Osteocyte (in vitro differentiated cells): ENCODE results near the gene TTLL11. TPM values are rescaled to one million over a fixed set of nuclear protein-coding genes. Genes with fewer than 3 reads are reported as not detected.

ENCODE experiments used
- DNase-seq: peaks from one replicate; pipeline ENCODE4 v3.0.0; 2021; ENCODE audit warnings: mixed read lengths; ENCODE audit not compliant: unreplicated experiment; ENCODE audit errors: extremely low spot score
- H3K27ac Mint-ChIP-seq: one replicate; pipeline ENCODE4 v1.8.0; 2021; ENCODE audit warnings: mild to moderate bottlenecking, mixed read lengths; ENCODE audit not compliant: unreplicated experiment
- H3K27me3 Mint-ChIP-seq: one replicate; pipeline ENCODE4 v1.8.0; 2021; ENCODE audit warnings: mixed read lengths; ENCODE audit not compliant: unreplicated experiment
- H3K36me3 Mint-ChIP-seq: one replicate; pipeline ENCODE4 v1.8.0; 2021; ENCODE audit warnings: mixed read lengths; ENCODE audit not compliant: unreplicated experiment
- H3K4me1 Mint-ChIP-seq: one replicate; pipeline ENCODE4 v1.8.0; 2021; ENCODE audit warnings: mixed read lengths; ENCODE audit not compliant: unreplicated experiment
- H3K4me3 Mint-ChIP-seq: one replicate; pipeline ENCODE4 v1.8.0; 2021; ENCODE audit warnings: mild to moderate bottlenecking, moderate library complexity, mixed read lengths; ENCODE audit not compliant: unreplicated experiment
- H3K9me3 Mint-ChIP-seq: one replicate; pipeline ENCODE4 v1.8.0; 2021; ENCODE audit warnings: mixed read lengths; ENCODE audit not compliant: unreplicated experiment
- CTCF ChIP-seq: fragments of 200-600 bp; sonication (generic); IDR thresholded peaks from 2 replicates; pipeline ENCODE4 v1.5.0; 2021; ENCODE audit warnings: antibody characterized with exemption, mild to moderate bottlenecking, moderate library complexity
- total RNA-seq: library from RNA; stranded (reverse); gene quantifications from 2 replicates; pipeline ENCODE4 v1.2.1, GENCODE V29; 2021

TTLL11 gene
- total RNA-seq, 1 donor from 2014 or later: 6.0 TPM

DNA sequence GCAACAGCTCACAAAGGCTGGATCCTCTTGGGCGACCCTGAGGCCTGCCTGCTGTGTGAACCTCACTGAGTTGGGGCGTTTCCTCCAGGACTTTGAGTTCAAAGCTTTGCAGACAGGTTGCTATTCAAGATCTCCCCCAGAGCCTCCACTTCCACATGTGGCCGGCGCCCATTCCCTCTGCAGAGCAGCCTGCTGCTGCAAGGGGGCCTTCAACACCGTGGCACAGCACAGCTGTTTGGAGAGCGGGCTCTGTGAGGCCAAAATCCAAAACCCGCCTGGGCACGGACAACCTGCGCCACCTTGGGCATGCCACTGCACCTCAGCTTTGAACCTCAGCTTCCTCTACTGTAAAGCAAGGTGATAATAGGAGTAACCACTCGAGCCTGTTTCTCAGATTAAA is 281.4 kb downstream of the TTLL11 start:
- no peak for TF ChIP-seq CTCF
- Mint-ChIP-seq H3K27me3 (peaks cover 1% of the 10 kb centered on the region), H3K9me3 (no peaks in the 10 kb centered on the region), H3K27ac (no peak overlapping the region), H3K4me1 (no peaks in the 10 kb centered on the region), H3K4me3 (no peak overlapping the region), H3K36me3 (no peaks in the 10 kb centered on the region)
- no peak for DNase-seq

DNA sequence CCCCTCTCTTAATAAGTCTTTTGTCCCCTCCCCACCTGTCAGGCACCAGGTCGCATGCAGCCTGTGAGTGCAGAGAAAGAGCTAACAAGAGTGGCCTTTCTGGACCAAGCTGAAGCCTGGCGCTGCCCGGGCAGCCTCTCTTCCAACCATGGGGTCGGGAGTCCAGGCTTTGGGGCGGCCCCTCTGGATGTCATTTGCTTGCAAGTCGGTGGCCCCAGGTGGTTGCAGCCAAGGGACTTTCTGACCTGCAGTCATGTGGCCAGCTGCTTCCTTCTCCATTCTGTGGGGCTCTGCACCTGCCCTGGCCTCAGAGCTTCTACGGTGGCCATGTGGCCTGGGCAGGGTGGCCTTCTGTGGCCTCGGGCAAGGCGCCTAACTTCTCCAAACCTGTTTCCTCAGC is 282.0 kb downstream of the TTLL11 start:
- TF ChIP-seq CTCF: no peak
- no peak for DNase-seq
- Mint-ChIP-seq H3K27me3 (no peaks in the 10 kb centered on the region), H3K27ac (no peak overlapping the region), H3K9me3 (no peaks in the 10 kb centered on the region), H3K4me1 (no peaks in the 10 kb centered on the region), H3K36me3 (no peaks in the 10 kb centered on the region), H3K4me3 (no peak overlapping the region)

- no peaks in the 10 kb centered on the region for H3K4me1 Mint-ChIP-seq
- no peak for TF ChIP-seq CTCF
- DNase-seq: no peak
Observed at GRCh38 chr9:121810489-121810888, 282.6 kb downstream of the TTLL11 start.

DNA sequence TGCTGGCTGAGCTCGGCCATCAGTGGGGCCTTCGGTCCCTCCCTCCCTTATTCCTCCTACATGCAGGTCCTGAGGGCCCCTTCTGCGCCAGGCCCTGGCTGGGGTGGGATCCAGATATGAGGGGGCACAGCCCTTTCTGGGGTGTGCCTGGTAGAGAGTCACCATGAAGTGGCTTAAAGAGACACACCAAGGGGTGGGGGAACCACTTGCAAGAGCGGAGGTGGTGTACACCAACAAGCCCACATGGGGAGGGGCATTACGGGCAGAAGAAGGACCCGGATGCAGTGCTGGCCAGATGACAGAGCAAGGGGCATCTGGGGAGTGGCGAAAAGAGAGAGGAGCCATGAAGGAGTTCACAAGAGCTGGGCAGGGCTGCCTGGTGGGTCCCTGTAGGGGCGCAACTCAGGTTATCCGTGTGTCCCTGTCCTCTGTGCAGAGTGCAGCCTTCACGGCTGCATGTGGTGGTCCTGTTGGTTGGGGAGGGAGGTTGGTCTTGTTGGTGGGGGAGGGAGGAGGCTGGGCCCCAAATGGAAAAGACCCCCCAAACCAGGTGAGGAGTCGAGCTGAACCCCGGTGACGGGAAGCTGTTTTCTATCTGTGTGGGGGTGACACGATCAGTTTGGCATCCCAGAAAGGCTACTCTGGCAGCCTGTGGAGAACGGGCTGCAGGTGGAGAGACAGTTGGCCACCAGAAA is 283.6 kb downstream of the TTLL11 start:
- no peak overlapping the region for H3K4me3 Mint-ChIP-seq
- H3K9me3 Mint-ChIP-seq: peaks cover 6% of the 10 kb centered on the region
- H3K27ac Mint-ChIP-seq: no peak overlapping the region
- no peaks in the 10 kb centered on the region for H3K36me3 Mint-ChIP-seq
- no peak for DNase-seq
- H3K27me3 Mint-ChIP-seq: no peaks in the 10 kb centered on the region
- H3K4me1 Mint-ChIP-seq: no peaks in the 10 kb centered on the region
- TF ChIP-seq CTCF: no peak

More at GRCh38 chr9:121810489-121810888, 282.6 kb downstream of the TTLL11 start:
- no peaks in the 10 kb centered on the region for H3K36me3 Mint-ChIP-seq
- no peaks in the 10 kb centered on the region for H3K27me3 Mint-ChIP-seq
- H3K27ac Mint-ChIP-seq: no peak overlapping the region
- H3K4me3 Mint-ChIP-seq: no peak overlapping the region
- H3K9me3 Mint-ChIP-seq: no peaks in the 10 kb centered on the region

GRCh38 chr9:121808781-121809180 is 284.3 kb downstream of the TTLL11 start:
- Mint-ChIP-seq H3K27ac (no peak overlapping the region), H3K9me3 (peaks cover 11% of the 10 kb centered on the region), H3K36me3 (no peaks in the 10 kb centered on the region), H3K4me1 (no peaks in the 10 kb centered on the region), H3K4me3 (no peak overlapping the region), H3K27me3 (no peaks in the 10 kb centered on the region)
- TF ChIP-seq CTCF: no peak
- no peak for DNase-seq
